Right lobe of liver (tissue), 4 donors: Measurements from ENCODE around the gene UBE3B.

Source experiments
- POLR2A ChIP-seq: fragments of 450-650 bp; IDR thresholded peaks from one replicate; pipeline ENCODE4 v1.6.1; 2017; ENCODE audit warnings: antibody characterized with exemption, mild to moderate bottlenecking
- TF ChIP-seq, protein P1 (sequence below), 4 donors: fragments of 200-600 bp in 3 of 4; fragments of 450-650 bp in 1 of 4; IDR thresholded peaks; one replicate each; pipeline versions ENCODE4 v1.5.1 to v1.8.0; 2016 to 2022; ENCODE audit warnings: antibody characterized with exemption in 4 of 4, mild to moderate bottlenecking in 2 of 4
- donor health status: DM: no; HTN: no; CAD: no.
- donor health status: DM: no; HTN: no; CAD: no.
- donor health status: DM: no; HTN: yes; CAD: no.

DNA sequence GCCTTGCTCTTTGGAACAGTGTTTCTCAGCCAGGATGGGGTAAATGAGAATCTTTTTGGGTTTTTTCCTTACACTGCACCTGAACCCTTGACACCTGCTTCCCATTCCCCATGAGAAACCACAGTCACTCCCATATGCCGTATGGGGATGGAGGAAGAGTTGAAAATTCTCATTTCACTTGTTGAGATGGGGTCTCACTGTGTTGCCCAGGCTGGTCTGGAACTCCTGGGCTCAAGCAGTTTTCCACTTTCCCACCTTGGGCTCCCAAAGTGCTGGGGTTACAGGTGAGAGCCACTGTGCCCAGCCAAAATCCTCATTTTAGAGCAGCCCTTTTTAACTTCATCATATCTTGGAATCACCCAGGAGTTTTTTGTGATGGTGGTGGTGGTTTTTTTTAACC is 99.9 kb downstream of the UBE3B start:
- TF ChIP-seq, protein P1, sequence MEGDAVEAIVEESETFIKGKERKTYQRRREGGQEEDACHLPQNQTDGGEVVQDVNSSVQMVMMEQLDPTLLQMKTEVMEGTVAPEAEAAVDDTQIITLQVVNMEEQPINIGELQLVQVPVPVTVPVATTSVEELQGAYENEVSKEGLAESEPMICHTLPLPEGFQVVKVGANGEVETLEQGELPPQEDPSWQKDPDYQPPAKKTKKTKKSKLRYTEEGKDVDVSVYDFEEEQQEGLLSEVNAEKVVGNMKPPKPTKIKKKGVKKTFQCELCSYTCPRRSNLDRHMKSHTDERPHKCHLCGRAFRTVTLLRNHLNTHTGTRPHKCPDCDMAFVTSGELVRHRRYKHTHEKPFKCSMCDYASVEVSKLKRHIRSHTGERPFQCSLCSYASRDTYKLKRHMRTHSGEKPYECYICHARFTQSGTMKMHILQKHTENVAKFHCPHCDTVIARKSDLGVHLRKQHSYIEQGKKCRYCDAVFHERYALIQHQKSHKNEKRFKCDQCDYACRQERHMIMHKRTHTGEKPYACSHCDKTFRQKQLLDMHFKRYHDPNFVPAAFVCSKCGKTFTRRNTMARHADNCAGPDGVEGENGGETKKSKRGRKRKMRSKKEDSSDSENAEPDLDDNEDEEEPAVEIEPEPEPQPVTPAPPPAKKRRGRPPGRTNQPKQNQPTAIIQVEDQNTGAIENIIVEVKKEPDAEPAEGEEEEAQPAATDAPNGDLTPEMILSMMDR (IDR thresholded peaks at IDR 0.05), result no peak
- no peak for TF ChIP-seq POLR2A
